Measurements from ENCODE around the gene ENAH.
A peak's percentile ranks its signal among the peaks of the same experiment; 100 is the strongest.

ENAH gene

DNA sequence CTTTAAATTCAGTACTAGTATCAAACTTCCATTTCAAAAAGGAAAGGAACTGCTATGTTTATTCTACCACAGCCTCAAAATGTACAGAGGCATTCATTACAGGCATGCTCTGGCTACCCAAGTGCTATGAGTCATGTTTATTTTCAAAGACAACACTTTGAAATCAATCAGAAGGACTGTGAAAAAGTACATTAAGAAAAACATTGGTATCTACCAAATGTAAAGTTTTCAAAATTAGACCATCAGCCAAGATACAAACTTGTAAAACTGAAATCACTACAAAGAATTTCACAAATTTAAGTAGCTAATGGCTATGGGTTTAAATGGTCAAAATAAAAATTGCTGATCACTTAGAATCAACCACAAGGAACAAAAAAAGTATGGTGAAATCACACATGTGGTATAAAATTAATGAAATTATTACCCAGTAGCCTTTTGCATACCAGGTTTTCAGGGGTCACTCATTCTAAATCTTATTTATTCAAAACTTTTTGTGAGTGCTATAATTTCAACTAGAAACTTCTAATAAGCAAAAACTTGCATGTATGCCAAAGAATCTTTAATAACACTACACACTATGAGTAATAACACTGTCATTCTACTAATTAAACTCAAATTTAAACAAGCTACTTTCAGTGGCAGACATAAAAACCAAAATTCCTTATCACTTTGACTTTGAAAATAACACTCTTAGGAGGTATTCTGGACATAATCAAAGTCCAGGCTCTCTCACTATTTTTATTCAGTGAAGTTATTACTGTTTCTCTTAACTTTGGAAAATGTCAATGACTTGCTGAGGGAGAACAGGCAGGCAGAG lies 49.2 kb downstream of the ENAH start:
- DNase-seq (ENCODE audit: low read depth): peak; percentile 75

DNA sequence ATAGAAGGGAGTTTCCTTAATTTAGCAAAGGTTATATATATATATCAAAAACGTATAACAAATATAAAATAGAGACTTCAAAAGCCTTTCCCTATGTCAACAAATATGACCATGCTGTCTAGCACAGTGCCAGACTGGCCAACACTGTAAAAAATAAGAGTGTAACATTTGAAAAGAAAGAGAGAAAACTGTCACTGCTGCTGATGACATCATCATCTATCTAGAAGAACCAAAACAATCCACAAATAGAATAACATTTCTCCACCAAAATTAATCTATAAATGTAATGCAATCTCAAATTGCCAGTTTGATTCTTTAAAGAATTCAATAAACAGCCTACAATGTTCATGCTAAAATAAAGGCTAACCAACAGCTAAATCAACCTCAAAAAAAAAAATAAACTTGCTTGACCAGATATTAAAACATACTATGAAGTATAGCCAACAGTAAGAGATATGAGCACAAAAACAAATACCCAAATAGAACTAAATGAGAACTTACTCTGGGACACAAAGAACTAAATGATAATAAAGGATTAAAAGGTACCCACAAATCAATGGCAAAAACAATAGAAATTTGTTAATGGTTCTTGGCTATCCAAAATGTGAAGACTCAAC lies 50.2 kb downstream of the ENAH start:
- peak; percentile 12 for DNase-seq (ENCODE audit: low read depth)

DNA sequence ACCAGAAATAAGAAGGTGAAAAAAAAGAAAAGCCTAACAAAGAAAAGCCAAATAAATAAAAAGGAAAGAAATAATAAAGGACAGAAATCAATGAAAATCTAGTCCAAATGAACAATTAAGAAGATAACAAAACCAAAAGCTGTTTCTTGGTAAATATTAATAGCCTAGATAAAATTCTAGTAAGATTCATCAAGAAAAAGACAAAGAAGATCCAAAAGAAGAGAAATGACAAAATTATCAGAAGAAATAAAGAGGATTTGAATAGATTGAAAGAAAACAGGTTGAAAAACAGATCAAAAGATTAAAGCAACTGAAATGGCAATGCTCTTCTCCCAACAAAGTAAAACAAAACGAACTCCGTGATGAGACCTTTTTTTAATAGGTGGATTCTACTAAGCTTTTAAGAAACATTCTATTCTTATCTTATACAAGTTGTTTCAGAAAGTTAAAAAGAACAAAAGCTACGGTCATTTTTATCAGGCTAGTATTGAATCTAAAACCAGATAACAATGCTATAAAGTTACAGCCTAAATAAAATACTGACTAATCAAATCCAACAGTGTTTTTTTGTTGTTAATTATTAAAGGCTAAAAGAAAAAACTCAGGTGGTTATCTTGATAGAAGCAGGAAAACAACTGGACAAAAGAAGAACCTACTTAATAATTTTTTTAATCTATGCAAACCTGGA lies 50.9 kb downstream of the ENAH start:
- DNase-seq (ENCODE audit: low read depth): no peak

DNA sequence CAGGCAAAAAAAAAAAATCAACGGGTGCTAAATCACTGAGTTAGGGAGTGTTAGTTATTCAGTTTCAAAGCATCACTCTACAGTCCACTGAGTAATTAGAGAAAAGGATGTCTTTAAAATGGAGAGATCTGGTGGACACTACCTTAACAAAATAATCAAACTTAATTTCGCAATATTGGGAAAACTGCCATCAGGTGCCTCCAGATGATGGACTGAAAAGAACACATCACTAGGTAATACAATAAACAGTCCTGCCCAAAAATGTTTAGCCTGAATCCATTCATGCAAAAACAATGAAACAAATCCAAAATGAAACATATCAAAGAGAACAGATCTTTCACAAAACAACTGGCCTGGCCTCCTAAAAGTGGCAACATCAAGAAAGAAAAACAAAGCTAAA lies 54.1 kb downstream of the ENAH start:
- no peak for DNase-seq (ENCODE audit: low read depth)

DNA sequence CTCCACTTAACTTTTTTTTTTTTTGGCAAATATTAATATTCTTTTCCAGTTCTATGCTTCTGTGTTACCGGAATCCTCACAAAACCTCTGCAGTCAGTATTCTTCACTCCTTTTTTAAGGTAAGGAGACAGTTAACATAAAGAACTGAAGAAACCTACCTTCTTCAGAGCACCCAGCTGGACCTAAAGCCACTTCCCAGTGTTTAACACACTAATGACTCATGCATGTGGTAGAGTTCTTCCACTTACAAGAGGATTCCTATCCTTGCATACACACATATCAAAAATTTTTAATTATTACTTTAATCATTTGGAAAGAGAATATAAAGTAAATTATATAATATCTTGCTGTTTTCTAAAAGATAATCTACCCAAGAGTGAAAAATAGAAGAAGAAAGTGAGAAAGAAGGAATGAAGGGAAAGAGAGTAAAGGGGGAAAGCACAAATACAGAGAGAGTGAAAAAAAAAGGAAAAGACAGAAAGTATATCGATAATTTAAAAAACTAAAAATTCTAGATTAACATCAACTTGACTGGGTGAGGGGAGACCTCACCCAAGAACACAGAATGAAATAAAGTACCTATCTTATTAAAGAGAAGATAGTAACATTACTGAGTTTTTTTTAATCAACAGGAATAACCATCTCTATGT lies 54.9 kb downstream of the ENAH start:
- peak; percentile 50 for DNase-seq (ENCODE audit: low read depth)

DNA sequence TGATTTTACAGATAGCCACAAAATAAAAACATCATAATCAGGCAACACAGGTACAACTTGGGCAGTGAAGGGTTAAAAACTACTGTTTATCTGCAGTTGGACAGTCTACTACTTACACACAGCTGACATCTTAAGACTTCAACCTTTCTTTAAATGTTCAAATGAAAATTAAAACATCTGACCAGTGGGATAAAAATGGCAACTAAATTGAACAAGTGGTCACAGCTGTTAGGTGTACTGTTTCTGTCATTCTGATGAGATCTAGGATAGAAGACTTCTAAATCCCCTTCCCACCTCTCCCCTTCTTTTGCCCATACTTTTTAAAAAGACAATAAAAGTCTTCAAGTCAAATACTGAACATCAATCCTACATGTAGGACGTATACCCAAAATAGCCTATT lies 56.2 kb downstream of the ENAH start:
- DNase-seq (ENCODE audit: low read depth): no peak

DNA sequence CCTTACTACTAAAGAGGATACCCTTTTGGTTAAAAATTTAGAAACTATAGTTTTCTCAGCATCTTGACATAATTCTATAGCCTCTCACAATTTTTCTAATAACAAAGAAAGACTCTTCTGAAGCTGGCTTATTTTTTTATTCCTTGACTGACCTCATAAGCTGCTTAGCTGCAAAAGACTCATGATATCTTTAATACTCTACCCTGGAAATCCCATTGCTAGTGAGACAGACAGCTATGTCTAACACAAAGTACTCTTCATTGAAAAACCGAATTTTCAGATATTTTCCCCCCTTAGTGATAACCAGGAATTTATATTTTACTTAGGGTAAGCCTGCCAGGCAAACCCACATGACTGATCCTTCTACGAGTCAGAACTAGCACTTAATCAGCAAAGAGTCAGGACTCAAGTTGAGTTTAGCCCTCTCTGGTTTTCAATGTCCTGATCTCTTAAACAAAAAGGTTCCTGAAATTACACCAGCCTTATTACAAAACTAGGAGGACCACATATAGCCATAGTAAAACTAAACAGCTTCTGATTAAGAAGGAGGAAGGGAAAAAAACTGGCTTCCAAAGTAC lies 56.9 kb downstream of the ENAH start:
- no peak for DNase-seq (ENCODE audit: low read depth)

DNA sequence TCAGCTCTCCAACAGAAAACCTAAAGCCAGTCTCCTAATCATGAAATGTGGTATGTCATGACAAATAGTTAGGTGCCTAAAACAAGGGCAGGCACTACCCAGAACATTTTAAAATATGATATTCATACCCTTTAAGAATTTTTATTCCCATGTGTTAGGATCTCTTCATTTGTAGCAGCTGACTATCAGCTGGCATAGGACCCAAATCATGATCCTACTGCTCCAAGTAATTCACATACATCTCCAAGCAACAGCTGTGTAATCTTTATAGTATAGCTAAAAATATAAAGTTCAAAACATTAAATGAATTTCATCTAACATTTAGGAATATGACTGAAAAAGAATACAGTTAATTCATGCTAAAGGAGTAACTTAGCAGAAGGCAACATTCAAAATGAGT lies 57.5 kb downstream of the ENAH start:
- DNase-seq (ENCODE audit: low read depth): no peak

DNA sequence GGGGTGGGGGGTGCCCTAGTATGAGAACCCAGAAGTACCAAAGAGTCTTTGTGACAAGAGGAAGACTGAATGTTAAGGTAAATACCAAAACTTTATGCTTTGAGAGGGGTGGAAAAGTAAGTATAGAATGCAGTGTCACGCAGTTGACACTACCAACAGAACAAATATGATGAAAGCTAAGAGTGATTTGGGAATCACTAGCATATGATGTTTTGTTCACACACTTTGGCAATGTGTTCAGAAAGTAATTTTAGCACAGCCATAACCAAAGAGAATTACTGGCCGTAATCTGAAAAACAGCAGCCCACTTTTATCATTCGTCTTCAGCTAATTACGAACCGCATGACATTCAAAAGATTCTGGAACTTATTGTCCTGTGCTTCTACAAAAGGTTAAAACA lies 59.5 kb downstream of the ENAH start:
- DNase-seq (ENCODE audit: low read depth): no peak

DNA sequence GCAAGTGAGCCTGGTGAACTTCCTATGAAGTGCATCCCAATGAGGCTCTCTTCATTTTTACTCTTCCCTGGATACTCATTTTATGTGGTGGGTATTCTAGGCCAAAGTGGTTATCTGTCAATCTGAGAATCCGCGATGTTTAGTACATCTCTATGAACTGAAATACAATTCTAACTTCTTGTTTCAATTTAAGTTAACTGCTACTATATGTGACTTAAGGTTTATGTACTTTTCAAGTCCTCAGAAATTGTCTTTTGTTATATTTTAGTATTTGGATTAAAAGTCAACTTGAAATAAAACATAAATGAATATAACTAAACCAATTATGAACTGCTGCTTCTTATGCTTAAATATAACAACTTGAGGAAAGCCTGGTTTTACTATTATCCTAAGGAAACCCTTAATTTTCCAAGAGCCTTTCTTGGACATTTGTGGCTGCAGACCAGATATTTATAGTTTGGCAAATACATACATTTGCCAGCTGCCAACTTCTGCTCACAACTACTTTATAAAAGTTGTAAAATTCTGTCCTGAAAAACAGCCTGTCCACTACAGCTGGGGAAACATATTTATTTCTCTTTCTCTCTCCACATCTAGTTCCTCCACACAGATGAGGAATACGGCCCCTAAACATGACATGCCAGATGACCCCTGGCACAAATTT lies 60.4 kb downstream of the ENAH start:
- no peak for DNase-seq (ENCODE audit: low read depth)

DNA sequence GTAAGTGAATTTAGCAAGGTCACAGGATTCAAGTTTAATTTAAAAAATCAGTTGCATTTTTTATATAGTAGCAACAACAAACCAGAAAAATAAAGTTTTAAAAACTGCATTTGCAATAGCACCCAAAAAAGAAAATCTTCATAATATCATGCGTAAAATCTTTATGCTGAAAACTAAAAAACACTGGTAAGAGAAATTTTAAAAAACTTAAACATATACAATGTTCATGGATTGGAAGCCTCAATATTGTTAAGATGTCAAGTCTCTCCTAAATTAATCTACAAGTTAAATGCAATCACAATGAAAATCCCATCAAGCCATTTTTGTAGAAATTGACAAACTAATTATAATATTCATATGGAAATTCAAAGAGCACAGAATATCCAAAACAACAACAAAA lies 65.6 kb downstream of the ENAH start:
- DNase-seq (ENCODE audit: low read depth): no peak

DNA sequence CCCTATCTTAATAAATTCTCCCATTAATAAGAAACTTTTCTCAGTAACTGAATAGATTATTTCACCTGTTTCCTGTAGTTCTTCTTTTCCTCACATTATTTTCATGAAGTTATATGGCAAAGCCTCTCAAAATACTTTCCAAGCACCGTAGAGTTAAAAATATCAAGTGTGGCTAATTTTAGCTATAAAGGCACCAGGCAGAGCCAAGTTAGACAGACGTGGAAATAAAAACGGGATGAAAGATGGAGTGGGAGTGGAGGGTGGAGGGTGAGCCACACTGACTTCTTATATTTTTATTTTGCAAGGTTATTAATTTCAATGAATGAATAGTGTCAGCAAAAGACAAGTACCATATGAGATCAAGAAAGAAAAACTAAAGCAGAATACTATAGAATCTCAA lies 71.7 kb downstream of the ENAH start:
- DNase-seq (ENCODE audit: low read depth): no peak

DNA sequence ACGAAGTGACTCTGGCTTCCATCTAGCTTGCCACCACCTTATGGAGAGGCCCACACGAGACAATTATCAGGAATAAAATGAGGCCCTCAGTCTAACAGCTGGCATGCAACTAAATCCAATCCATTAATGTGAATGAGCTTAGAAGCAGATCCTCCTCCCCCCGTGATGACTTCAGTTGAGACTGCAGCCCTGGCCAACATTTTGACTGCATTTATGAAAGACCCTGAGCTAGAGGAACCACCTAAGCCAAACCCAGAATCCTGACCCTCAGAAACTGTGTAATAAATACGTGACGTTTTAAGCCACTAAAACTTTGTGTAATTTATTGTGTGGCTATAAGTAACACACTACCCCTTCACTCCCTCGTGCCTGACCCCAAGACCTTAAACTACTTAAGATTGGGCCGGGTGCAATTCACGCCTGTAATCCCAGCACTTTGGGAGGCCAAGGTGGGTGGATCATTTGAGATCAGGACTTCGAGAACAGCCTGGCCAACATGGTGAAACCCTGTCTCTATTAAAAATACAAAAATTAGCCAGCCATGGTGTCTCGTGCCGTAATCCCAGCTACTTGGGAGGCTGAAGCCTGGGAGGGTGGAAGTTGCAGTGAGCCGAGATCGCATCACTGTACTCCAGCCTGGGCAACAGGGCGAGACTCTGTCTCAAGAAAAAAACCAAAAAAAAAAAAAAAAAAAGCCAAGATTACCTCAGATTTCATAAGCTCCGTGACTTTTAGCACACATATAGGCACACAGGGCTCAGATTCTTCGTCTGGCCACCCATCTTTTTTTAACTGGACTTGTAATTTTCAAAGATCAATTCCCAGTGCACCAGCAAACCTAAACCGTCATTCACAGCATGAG lies 72.5 kb downstream of the ENAH start:
- no peak for DNase-seq (ENCODE audit: low read depth)

DNA sequence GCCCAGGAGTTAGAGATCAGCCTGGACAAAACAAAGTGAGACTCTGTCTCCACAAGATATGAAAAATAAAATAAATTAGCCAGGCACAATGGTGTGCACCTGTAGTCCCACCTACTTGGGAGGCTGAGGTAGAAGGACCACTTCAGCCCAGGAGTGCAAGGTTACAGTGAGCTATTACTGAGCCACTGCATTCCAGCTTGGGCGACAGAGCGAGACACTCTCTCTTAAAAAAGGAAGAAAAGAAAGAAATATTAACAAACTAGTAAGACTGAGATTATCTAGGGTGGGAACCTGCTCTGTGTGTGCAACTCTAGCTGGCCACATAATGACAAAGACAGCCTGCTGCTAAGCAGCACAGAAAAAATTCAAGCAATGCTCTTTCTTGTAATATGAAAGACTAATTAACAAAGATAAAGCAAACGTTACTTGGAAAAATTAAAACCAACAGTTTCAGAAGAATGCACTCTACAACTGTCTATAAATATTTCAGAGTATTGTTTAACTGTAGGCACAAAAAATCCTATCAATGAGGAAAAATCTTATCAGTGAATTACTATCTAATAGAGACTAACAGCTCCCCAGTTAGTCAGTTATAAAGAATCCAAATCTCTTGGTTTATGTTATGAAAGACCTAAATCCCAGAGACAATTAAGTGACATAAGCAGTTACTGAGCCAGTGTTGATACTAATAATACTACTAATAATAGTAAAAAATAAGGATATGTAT lies 74.5 kb downstream of the ENAH start:
- DNase-seq (ENCODE audit: low read depth): no peak

DNA sequence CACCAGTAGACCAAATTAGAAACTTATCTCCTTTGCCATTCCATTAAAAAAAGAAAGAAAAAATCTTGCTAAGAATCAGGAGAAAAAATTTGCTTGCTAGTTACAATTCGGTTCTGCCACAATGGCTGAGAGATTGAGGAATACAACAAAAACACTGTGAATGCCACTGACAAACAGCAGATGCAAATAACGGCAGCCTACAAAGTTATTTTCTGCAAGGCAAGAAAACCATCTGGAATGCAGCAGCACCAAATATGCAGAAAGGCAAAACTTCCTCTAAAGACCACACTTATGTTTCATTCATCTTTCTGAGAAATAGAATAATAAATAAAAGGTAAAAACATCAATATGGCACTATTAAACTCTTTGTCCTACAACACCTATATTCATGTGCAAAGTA lies 75.7 kb downstream of the ENAH start:
- DNase-seq (ENCODE audit: low read depth): no peak

DNA sequence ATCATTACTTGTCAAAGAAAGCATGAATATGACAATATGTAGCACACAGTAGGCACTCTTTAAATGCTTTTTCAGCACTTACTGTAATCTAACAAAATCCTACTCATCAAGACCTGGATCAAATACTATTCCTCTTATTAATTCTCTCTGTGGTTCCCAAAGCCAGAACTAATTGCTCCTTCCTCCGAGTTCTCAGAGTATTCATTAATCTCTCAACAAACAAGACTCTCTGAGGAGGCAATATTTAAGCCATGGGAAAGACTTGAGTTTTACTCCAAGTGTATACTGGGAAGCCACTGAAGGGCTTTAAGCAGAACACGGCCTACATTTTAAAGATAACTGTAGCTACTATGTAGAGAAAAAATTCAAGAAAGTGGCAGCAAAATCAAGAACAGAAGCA lies 79.7 kb downstream of the ENAH start:
- DNase-seq (ENCODE audit: low read depth): no peak

DNA sequence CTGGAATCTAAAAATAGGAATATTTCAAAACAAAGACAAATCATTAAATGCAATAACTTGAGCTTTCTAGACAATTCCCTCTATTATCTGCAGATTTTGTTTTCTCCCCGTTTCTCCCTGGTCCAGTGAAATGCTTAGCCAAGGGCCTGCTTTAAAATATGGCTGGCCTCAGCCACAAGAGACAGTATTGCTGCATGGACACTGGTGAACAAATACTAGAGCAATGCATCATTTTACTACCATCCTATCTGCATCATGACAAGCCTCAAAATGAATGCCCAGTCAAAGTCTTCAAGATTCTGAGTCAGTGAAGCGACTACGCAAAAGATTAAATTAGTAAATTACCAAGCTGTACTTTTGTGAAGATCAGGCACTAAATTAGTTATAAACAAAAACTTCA lies 80.5 kb downstream of the ENAH start:
- DNase-seq (ENCODE audit: low read depth): peak; percentile 62

DNA sequence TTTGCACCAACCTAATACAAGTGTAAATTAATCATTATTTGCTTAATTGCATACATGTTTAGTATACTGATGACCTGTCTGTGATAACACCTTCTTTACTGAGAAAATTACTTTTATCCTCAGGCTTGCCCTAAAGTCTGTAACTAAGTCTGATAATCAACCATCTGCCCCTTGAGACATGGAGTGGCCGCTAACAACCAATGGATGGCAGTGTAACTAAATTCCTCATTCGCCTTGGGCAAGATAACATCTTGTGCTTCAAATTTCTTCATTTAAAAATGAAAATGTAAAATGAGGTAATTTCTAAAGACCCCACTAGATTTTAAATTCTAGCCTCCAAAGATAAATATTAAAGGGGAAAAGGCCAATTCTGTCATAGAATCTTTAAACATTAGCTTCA lies 85.1 kb downstream of the ENAH start:
- DNase-seq (ENCODE audit: low read depth): peak; percentile 37

DNA sequence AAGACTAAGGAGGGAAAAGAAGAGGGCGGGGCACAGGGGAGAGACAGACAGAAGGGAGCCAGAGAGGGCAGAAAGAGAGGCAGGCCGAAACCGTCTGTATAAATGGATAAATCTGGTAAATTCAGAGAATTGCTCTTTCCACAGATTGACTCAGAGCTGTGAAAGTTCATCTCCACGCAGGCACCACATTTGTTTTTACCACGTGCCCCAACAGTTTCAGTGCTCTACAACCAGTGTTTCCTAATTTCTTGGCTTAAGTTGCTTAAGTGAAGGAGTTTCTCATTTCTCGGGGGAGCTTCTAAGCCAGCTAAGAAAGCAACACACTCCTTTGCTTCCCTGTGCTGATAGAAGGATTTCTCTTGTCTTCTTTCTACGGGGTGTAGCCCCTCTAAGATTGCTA lies 87.1 kb downstream of the ENAH start:
- no peak for DNase-seq (ENCODE audit: low read depth)

DNA sequence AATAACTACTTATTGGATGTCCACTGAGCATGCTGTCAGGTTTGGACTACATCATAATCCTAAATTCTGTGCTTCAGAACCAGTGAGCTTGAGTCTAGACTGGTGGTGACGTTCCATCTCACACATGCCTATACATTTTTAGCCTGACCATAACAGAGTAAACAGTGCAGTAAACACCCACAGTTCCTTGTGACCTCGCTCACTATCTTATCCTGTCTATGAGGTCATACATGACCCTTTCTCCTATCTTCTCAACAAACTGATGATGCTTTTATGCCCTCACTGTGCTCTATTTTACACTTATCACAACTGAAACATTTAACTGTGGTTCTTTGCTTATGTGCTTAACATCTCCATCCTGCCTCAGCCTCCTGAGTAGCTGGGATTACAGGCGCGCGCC lies 91.2 kb downstream of the ENAH start:
- DNase-seq (ENCODE audit: low read depth): no peak
